MCF 10A (cell line): ENCODE measurements around the gene KSR1. TPM values are rescaled to one million over a fixed set of nuclear protein-coding genes. Genes with fewer than 3 reads are reported as not detected.

Experiments used
- BruUV-seq: library from RNA; stranded (reverse); fragments of 400-500 nt; replicated peaks from 2 replicates; lab custom pipeline; 2021; lab: Mats Ljungman, UMichigan
- CTCF ChIA-PET: fragments of 300-600 bp; sonication (Branson Sonifier 250); formaldehyde crosslinking; extraction: SDS; loops from one replicate; lab custom pipeline; 2021; ENCODE audit warnings: antibody characterized with exemption, inconsistent platforms; lab: Yijun Ruan, JAX
- POLR2A ChIA-PET: fragments of 300-600, 350-650 bp; sonication (Branson Sonifier 250); formaldehyde crosslinking; extraction: SDS; loops from one replicate; lab custom pipeline; 2020; ENCODE audit warnings: antibody characterized with exemption, inconsistent platforms; lab: Yijun Ruan, JAX
- DNase-seq: peaks from one replicate; pipeline ENCODE4 v3.0.0-alpha.2; 2018; ENCODE audit not compliant: unreplicated experiment
- H3K27ac Mint-ChIP-seq: one replicate; pipeline ENCODE4 v1.8.0; 2022; ENCODE audit warnings: mild to moderate bottlenecking, low read depth, mixed read lengths; ENCODE audit not compliant: unreplicated experiment
- H3K27me3 Mint-ChIP-seq: one replicate; pipeline ENCODE4 v1.8.0; 2022; ENCODE audit warnings: mixed read lengths; ENCODE audit not compliant: insufficient read depth, unreplicated experiment
- H3K36me3 Mint-ChIP-seq: one replicate; pipeline ENCODE4 v1.8.0; 2022; ENCODE audit warnings: mild to moderate bottlenecking, moderate library complexity, mixed read lengths; ENCODE audit not compliant: insufficient read depth, unreplicated experiment
- H3K4me1 Mint-ChIP-seq: one replicate; pipeline ENCODE4 v1.8.0; 2022; ENCODE audit warnings: mixed read lengths; ENCODE audit not compliant: insufficient read depth, unreplicated experiment
- H3K4me3 Mint-ChIP-seq: one replicate; pipeline ENCODE4 v1.8.0; 2022; ENCODE audit warnings: mild to moderate bottlenecking, moderate library complexity, mixed read lengths; ENCODE audit not compliant: unreplicated experiment
- H3K9me3 Mint-ChIP-seq: one replicate; pipeline ENCODE4 v1.8.0; 2022; ENCODE audit warnings: mixed read lengths; ENCODE audit not compliant: unreplicated experiment
- intact Hi-C: fragments of 100-400 bp; cut with micrococcal nuclease; formaldehyde crosslinking; loops from 2 replicates; pipeline ENCODE4 v1.14.1; 2022
- total RNA-seq: library from RNA; stranded (reverse); gene quantifications from 2 replicates; pipeline ENCODE4 v1.2.3, GENCODE V29; 2022
- TF ChIP-seq, protein P1 (sequence below): fragments of 200-600 bp; IDR thresholded peaks from one replicate; pipeline ENCODE4 v1.8.0; 2022; ENCODE audit warnings: antibody characterized with exemption, mild to moderate bottlenecking; ENCODE audit not compliant: unreplicated experiment

Gene KSR1
- total RNA-seq, 1 experiment from 2014 or later = 7.2 TPM

DNA sequence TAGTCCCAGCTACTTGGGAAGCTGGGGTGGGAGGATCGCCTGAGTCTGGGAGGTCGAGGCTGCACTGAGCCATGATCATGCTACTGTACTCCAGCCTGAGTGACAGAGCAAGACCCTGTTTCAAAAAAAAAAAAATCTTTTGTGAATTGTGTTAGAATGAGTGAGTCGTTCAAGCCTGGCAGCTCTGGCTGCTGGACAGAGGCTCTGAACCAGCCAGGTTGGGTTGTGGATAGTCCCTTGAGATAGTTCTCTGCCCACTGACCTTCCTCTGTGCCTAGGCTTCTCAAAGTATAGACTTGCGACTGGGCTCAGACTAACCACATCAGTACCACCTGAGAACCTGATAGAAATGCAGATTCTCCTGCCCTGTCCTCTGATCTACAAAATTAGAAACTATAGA is 2.2 kb upstream of the KSR1 start:
- TF ChIP-seq, protein P1, sequence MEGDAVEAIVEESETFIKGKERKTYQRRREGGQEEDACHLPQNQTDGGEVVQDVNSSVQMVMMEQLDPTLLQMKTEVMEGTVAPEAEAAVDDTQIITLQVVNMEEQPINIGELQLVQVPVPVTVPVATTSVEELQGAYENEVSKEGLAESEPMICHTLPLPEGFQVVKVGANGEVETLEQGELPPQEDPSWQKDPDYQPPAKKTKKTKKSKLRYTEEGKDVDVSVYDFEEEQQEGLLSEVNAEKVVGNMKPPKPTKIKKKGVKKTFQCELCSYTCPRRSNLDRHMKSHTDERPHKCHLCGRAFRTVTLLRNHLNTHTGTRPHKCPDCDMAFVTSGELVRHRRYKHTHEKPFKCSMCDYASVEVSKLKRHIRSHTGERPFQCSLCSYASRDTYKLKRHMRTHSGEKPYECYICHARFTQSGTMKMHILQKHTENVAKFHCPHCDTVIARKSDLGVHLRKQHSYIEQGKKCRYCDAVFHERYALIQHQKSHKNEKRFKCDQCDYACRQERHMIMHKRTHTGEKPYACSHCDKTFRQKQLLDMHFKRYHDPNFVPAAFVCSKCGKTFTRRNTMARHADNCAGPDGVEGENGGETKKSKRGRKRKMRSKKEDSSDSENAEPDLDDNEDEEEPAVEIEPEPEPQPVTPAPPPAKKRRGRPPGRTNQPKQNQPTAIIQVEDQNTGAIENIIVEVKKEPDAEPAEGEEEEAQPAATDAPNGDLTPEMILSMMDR = no peak
- no peak for DNase-seq
- H3K9me3 Mint-ChIP-seq = peaks cover 7% of the 10 kb centered on the region
- no peaks in the 10 kb centered on the region for H3K4me1 Mint-ChIP-seq
- POLR2A ChIA-PET = no interaction called here
- CTCF ChIA-PET = interaction anchor here (0.6 to 1.2 kb wide), 4 partner anchors 145 to 259 kb away, joined by 3 to 4 read pairs (median 3); no protein-coding TSS in a partner anchor
- intact Hi-C loops = loop anchor here (10.0 kb wide), 1 partner anchor 101 kb away; no protein-coding TSS in a partner anchor
- BruUV-seq = no TSS peak
- H3K36me3 Mint-ChIP-seq = peaks cover 6% of the 10 kb centered on the region
- peaks cover 44% of the 10 kb centered on the region for H3K27me3 Mint-ChIP-seq
- no peak overlapping the region for H3K4me3 Mint-ChIP-seq
- H3K27ac Mint-ChIP-seq = no peak overlapping the region

DNA sequence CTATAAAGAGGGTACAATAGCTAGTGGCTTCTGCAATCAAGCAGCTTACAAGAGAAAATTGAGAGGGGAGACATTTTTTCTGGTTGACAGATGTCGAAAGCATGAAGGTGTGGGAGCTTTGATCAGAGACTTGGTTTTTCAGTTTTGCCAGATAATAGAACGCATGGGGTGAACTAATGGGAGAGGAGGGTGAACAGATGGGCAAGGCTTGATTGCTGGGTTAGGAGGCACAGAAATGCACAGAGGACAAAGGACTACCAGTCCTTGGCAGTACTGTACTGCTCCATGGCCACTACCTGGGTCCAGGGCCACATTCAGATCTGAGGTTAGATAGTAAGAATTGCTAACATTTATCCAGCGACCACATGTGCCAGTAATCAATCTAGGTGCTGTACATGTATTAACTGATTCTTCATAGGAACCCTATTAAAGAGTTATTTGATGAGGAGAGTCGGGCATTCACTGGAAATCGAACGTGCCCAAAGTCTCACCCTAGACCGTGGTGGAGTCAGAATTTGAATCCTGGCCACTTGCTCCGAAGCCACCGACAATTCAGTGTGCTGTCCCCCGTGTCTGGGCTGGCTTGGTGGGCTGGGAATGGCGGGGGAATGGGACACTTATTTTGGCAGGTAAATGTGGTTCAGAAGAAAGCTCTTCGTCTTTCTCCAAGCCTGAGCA is 873 bp upstream of the KSR1 start:
- ChIA-PET POLR2A (interaction anchor here (1.6 kb wide), 1 partner anchor 71 kb away, joined by 4 read pairs; no protein-coding TSS in a partner anchor), CTCF (interaction anchor here (0.6 to 1.8 kb wide), 6 partner anchors 10 to 346 kb away, joined by 3 to 4 read pairs (median 4); no protein-coding TSS in a partner anchor)
- H3K4me3 Mint-ChIP-seq = peak overlapping the region; percentile 75
- intact Hi-C loops = loop anchor here (10.0 kb wide), 1 partner anchor 99 kb away; no protein-coding TSS in a partner anchor
- H3K27ac Mint-ChIP-seq = no peak overlapping the region
- H3K27me3 Mint-ChIP-seq = peaks cover 31% of the 10 kb centered on the region
- no TSS peak for BruUV-seq
- peaks cover 6% of the 10 kb centered on the region for H3K36me3 Mint-ChIP-seq
- peaks cover 7% of the 10 kb centered on the region for H3K9me3 Mint-ChIP-seq
- no peaks in the 10 kb centered on the region for H3K4me1 Mint-ChIP-seq
- TF ChIP-seq, protein P1 = no peak
- no peak for DNase-seq

DNA sequence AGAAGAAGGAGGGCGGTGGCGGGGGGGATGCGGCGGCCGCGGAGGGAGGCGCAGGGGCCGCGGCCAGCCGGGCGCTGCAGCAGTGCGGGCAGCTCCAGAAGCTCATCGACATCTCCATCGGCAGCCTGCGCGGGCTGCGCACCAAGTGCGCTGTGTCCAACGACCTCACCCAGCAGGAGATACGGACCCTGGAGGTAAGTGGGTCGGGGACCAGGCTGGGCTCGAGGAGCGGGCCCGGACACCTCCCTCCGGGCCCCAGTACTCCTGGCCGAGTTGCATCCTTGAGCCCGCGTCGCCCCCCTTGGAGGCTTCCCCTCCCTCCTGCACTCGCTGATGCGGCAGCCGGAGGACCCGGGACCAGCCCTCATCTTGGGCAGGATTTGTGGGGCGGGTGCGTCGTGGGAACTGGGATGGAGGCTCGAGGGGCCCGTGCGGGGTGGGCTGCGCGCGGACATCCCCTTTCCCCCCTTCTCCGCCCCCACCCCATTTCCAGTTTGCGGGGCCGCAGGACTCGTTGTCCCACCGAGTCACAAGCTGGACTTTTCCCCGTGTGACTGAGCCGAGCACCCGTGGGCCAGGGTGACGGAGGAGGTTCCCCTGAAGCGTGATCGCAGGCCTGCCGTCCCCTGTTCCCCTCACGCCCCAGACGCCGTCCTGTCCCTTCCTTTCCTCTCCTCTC is 572 bp downstream of the KSR1 start:
- Mint-ChIP-seq H3K36me3 (peaks cover 6% of the 10 kb centered on the region), H3K4me1 (no peaks in the 10 kb centered on the region), H3K27ac (no peak overlapping the region), H3K4me3 (peak overlapping the region; percentile 75), H3K27me3 (peaks cover 16% of the 10 kb centered on the region), H3K9me3 (peaks cover 4% of the 10 kb centered on the region)
- intact Hi-C loops = loop anchor here (1.0 to 10.0 kb wide), 2 partner anchors 11 to 98 kb away; no protein-coding TSS in a partner anchor
- ChIA-PET CTCF (interaction anchor here (0.9 to 1.6 kb wide), 4 partner anchors 11 to 260 kb away, joined by 3 to 4 read pairs (median 3); no protein-coding TSS in a partner anchor), POLR2A (interaction anchor here (0.7 to 1.6 kb wide), 3 partner anchors 29 to 78 kb away, joined by 3 to 4 read pairs (median 4); no protein-coding TSS in a partner anchor)
- no peak for DNase-seq
- TF ChIP-seq, protein P1 = no peak
- no TSS peak for BruUV-seq

DNA sequence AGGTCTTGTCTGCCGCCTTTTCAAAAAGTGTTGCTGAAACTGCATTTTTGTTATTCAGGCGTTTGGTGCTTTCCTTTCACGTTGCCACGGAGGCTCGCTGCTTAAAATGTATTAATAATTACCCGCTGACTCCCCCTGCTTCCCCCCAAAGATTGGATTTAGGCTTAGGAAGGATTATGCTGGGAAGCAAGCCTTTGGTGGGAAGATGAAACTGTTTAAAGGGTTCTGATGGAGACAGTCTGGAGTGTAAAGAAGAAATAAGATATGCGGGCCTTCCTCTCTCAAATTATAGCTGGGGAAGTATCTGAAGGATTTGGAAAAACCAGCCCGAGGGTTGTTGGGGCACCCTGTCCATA is 1.1 kb downstream of the KSR1 start:
- BruUV-seq = no TSS peak
- TF ChIP-seq, protein P1 = no peak
- peaks cover 6% of the 10 kb centered on the region for H3K36me3 Mint-ChIP-seq
- no peak overlapping the region for H3K27ac Mint-ChIP-seq
- no peak for DNase-seq
- H3K9me3 Mint-ChIP-seq = no peaks in the 10 kb centered on the region
- CTCF ChIA-PET = interaction anchor here (0.9 to 1.6 kb wide), 4 partner anchors 66 to 260 kb away, joined by 3 to 4 read pairs (median 4); no protein-coding TSS in a partner anchor
- H3K27me3 Mint-ChIP-seq = peaks cover 11% of the 10 kb centered on the region
- POLR2A ChIA-PET = interaction anchor here (0.7 kb wide), 1 partner anchor 28 kb away, joined by 4 read pairs; no protein-coding TSS in a partner anchor
- no peaks in the 10 kb centered on the region for H3K4me1 Mint-ChIP-seq
- intact Hi-C loops = loop anchor here (10.0 kb wide), 1 partner anchor 97 kb away; no protein-coding TSS in a partner anchor
- peak overlapping the region; percentile 75 for H3K4me3 Mint-ChIP-seq
